ENCODE measurements around the gene SIKE1. TPM values are rescaled to one million over a fixed set of nuclear protein-coding genes. Genes with fewer than 3 reads are reported as not detected.

The SIKE1 gene
- total RNA-seq, 1 donor from 2014 or later, result 30.4 TPM

Other genes with a start within 250 kb of the SIKE1 start
- 42.5 and 45.1 TPM in 2 replicates for gene BCAS2, start 199.1 kb downstream of the SIKE1 start, total RNA-seq
- gene DENND2C, start 110.6 kb downstream of the SIKE1 start, total RNA-seq, result 1.2 and 1.3 TPM in 2 replicates
- not detected in 2 replicates for gene AMPD1, start 85.1 kb downstream of the SIKE1 start, total RNA-seq
- 69.8 and 73.7 TPM in 2 replicates for gene NRAS, start 63.9 kb downstream of the SIKE1 start, total RNA-seq
- 539 and 645 TPM in 2 replicates for gene CSDE1, start 22.7 kb downstream of the SIKE1 start, total RNA-seq
- gene SYCP1, start 74.2 kb upstream of the SIKE1 start, total RNA-seq, result not detected in 2 replicates
- gene TSHB, start 249.1 kb upstream of the SIKE1 start, total RNA-seq, result not detected in 2 replicates

Data from glomerular endothelial cell (primary cell).